SK-N-SH treated with all-trans-retinoic acid at 6 μM for 48 hours (cell line): ENCODE results near the gene KCNJ1.

Experiments
- ATAC-seq: fragments of 200-7000 bp; cut with Tn5 transposase; 3 replicates; pipeline ENCODE4 v1.9.1; 2020; ENCODE audit warnings: mild to moderate bottlenecking, moderate library complexity
- ARNTL ChIP-seq: fragments of 450-650 bp; formaldehyde crosslinking; IDR thresholded peaks from 2 replicates; pipeline ENCODE4 v1.5.0; 2020; ENCODE audit warnings: low read depth, mild to moderate bottlenecking, moderate library complexity, borderline replicate concordance
- BACH2 ChIP-seq: fragments of 250-450 bp; sonication (Bioruptor Pico); IDR thresholded peaks from 2 replicates; pipeline ENCODE4 v1.9.0; 2021; ENCODE audit warnings: mild to moderate bottlenecking, borderline replicate concordance
- CREB5 ChIP-seq: fragments of 250-450 bp; sonication (Bioruptor Pico); IDR thresholded peaks from 2 replicates; pipeline ENCODE4 v1.5.1; 2020; ENCODE audit warnings: low read depth, mild to moderate bottlenecking, moderate library complexity
- CSDC2 ChIP-seq: fragments of 250-450 bp; sonication (Bioruptor Pico); IDR thresholded peaks from 2 replicates; pipeline ENCODE4 v1.5.0; 2020; ENCODE audit warnings: mild to moderate bottlenecking, moderate library complexity
- CSRNP3 ChIP-seq: fragments of 250-450 bp; sonication (Bioruptor Pico); IDR thresholded peaks from 2 replicates; pipeline ENCODE4 v1.5.1; 2021; ENCODE audit warnings: mild to moderate bottlenecking, moderate library complexity
- GLIS3 ChIP-seq: fragments of 250-450 bp; sonication (Bioruptor Pico); IDR thresholded peaks from 2 replicates; pipeline ENCODE4 v1.5.0; 2020; ENCODE audit warnings: mild to moderate bottlenecking, moderate library complexity
- ISL1 ChIP-seq: fragments of 250-450 bp; sonication (Bioruptor Pico); IDR thresholded peaks from 2 replicates; pipeline ENCODE4 v2.1.2; 2022; ENCODE audit warnings: mild to moderate bottlenecking, moderate library complexity
- OSR1 ChIP-seq: fragments of 250-450 bp; sonication (Bioruptor Pico); IDR thresholded peaks from 2 replicates; pipeline ENCODE4 v1.8.0; 2022; ENCODE audit warnings: moderate library complexity, mild to moderate bottlenecking, inconsistent platforms
- PATZ1 ChIP-seq: fragments of 250-450 bp; sonication (Bioruptor Pico); IDR thresholded peaks from 2 replicates; pipeline ENCODE4 v1.8.0; 2020; ENCODE audit warnings: mild to moderate bottlenecking, moderate library complexity, borderline replicate concordance
- POU6F1 ChIP-seq: fragments of 250-450 bp; sonication (Bioruptor Pico); IDR thresholded peaks from 2 replicates; pipeline ENCODE4 v1.8.0; 2021; ENCODE audit warnings: low read depth, mild to moderate bottlenecking, moderate library complexity, borderline replicate concordance
- PPARA ChIP-seq: fragments of 250-450 bp; sonication (Bioruptor Pico); IDR thresholded peaks from 2 replicates; pipeline ENCODE4 v1.5.0; 2020; ENCODE audit warnings: mild to moderate bottlenecking, borderline replicate concordance
- RARB ChIP-seq: fragments of 250-450 bp; sonication (Bioruptor Pico); IDR thresholded peaks from 2 replicates; pipeline ENCODE4 v1.8.0; 2021; ENCODE audit warnings: mild to moderate bottlenecking, moderate library complexity
- SNAI2 ChIP-seq: fragments of 250-450 bp; sonication (Bioruptor Pico); IDR thresholded peaks from 2 replicates; pipeline ENCODE4 v1.5.0; 2020; ENCODE audit warnings: mild to moderate bottlenecking, moderate library complexity
- TCF4 ChIP-seq: fragments of 250-450 bp; sonication (Bioruptor Pico); IDR thresholded peaks from 2 replicates; pipeline ENCODE4 v1.8.0; 2021; ENCODE audit warnings: mild to moderate bottlenecking, moderate library complexity, borderline replicate concordance
- TOX ChIP-seq: fragments of 250-450 bp; sonication (Bioruptor Pico); IDR thresholded peaks from 2 replicates; pipeline ENCODE4 v1.8.0; 2021; ENCODE audit warnings: mild to moderate bottlenecking, moderate library complexity, borderline replicate concordance
- TSHZ2 ChIP-seq: fragments of 250-450 bp; sonication (Bioruptor Pico); IDR thresholded peaks from 2 replicates; pipeline ENCODE4 v1.5.0; 2020; ENCODE audit warnings: mild to moderate bottlenecking, moderate library complexity
- ZC3H10 ChIP-seq: fragments of 250-450 bp; sonication (Bioruptor Pico); IDR thresholded peaks from 2 replicates; pipeline ENCODE4 v1.5.1; 2021; ENCODE audit warnings: mild to moderate bottlenecking, moderate library complexity
- ZFP3 ChIP-seq: fragments of 250-450 bp; sonication (Bioruptor Pico); IDR thresholded peaks from 2 replicates; pipeline ENCODE4 v1.5.0; 2020; ENCODE audit warnings: mild to moderate bottlenecking, moderate library complexity
- ZFP30 ChIP-seq: fragments of 450-650 bp; formaldehyde crosslinking; IDR thresholded peaks from 2 replicates; pipeline ENCODE4 v1.5.0; 2022; ENCODE audit warnings: mild to moderate bottlenecking, moderate library complexity
- ZNF70 ChIP-seq: fragments of 450-650 bp; formaldehyde crosslinking; IDR thresholded peaks from 2 replicates; pipeline ENCODE4 v1.5.0; 2020; ENCODE audit warnings: mild to moderate bottlenecking, moderate library complexity
- ZNF8 ChIP-seq: fragments of 450-650 bp; formaldehyde crosslinking; IDR thresholded peaks from 2 replicates; pipeline ENCODE4 v1.5.0; 2020; ENCODE audit warnings: mild to moderate bottlenecking, moderate library complexity

KCNJ1 gene

GRCh38 chr11:128879817-128880216, 12.7 kb upstream of the KCNJ1 start:
- no peak for ATAC-seq
- TF ChIP-seq ARNTL (CRISPR knock-in tag) (no peak), PPARA (CRISPR knock-in tag) (no peak), CREB5 (no peak), TCF4 (CRISPR knock-in tag) (no peak), BACH2 (CRISPR knock-in tag) (no peak), ZFP3 (CRISPR knock-in tag) (no peak), OSR1 (no peak), ISL1 (CRISPR knock-in tag) (no peak), SNAI2 (no peak), GLIS3 (CRISPR knock-in tag) (no peak)

GRCh38 chr11:128878455-128878854, 11.4 kb upstream of the KCNJ1 start:
- TF ChIP-seq TOX (CRISPR knock-in tag) (no peak), BACH2 (CRISPR knock-in tag) (no peak), ZNF70 (CRISPR knock-in tag) (no peak), POU6F1 (CRISPR knock-in tag) (no peak), ZFP3 (CRISPR knock-in tag) (no peak), ARNTL (CRISPR knock-in tag) (no peak), CREB5 (no peak), PATZ1 (CRISPR knock-in tag) (no peak), TCF4 (CRISPR knock-in tag) (no peak), CSRNP3 (CRISPR knock-in tag) (no peak), RARB (CRISPR knock-in tag) (no peak)
- no peak for ATAC-seq

GRCh38 chr11:128877726-128878125, 10.6 kb upstream of the KCNJ1 start:
- no peak for ATAC-seq
- TF ChIP-seq CREB5: no peak
- no peak for TF ChIP-seq TCF4 (CRISPR knock-in tag)
- TF ChIP-seq RARB (CRISPR knock-in tag): no peak
- TF ChIP-seq PPARA (CRISPR knock-in tag): no peak
- TF ChIP-seq ARNTL (CRISPR knock-in tag): no peak
- TF ChIP-seq TSHZ2 (CRISPR knock-in tag): no peak
- no peak for TF ChIP-seq CSRNP3 (CRISPR knock-in tag)
- no peak for TF ChIP-seq ZC3H10 (CRISPR knock-in tag)
- no peak for TF ChIP-seq SNAI2
- no peak for TF ChIP-seq ZFP30 (CRISPR knock-in tag)
- TF ChIP-seq PATZ1 (CRISPR knock-in tag): no peak
- no peak for TF ChIP-seq ZNF8 (CRISPR knock-in tag)
- no peak for TF ChIP-seq ZFP3 (CRISPR knock-in tag)
- no peak for TF ChIP-seq CSDC2 (CRISPR knock-in tag)
- no peak for TF ChIP-seq ISL1 (CRISPR knock-in tag)
- TF ChIP-seq ZNF70 (CRISPR knock-in tag): no peak
